Activated CD8-positive, alpha-beta memory T cell treated with anti-CD3 and anti-CD28 coated beads for 24 hours (primary cell): ENCODE data around the gene INSM2.

Experiments used
- DNase-seq: peaks from one replicate; pipeline ENCODE4 v3.0.0-alpha.2; 2020

INSM2 gene

GRCh38 chr14:35551081-35551480 is 17.1 kb downstream of the INSM2 start:
- no peak for DNase-seq

GRCh38 chr14:35553808-35554207 is 19.8 kb downstream of the INSM2 start:
- no peak for DNase-seq

- no peak for DNase-seq
These were observed 22.6 kb downstream of the INSM2 start for GRCh38 chr14:35556548-35556947.

GRCh38 chr14:35557221-35557747 is 23.3 kb downstream of the INSM2 start:
- no peak for DNase-seq

GRCh38 chr14:35558680-35559079 is 24.7 kb downstream of the INSM2 start:
- no peak for DNase-seq

GRCh38 chr14:35565871-35566464 is 32.0 kb downstream of the INSM2 start:
- no peak for DNase-seq

GRCh38 chr14:35571598-35571997 is 37.6 kb downstream of the INSM2 start:
- DNase-seq, result no peak

- DNase-seq, result no peak
These were observed 39.9 kb downstream of the INSM2 start for GRCh38 chr14:35573911-35574310.

- DNase-seq, result no peak
These were observed 42.3 kb downstream of the INSM2 start for GRCh38 chr14:35576260-35576659.

- no peak for DNase-seq
These were observed 42.9 kb downstream of the INSM2 start for GRCh38 chr14:35576856-35577255.

- DNase-seq, result no peak
These were observed 44.2 kb downstream of the INSM2 start for GRCh38 chr14:35578135-35578534.

- DNase-seq, result no peak
These were observed 44.7 kb downstream of the INSM2 start for GRCh38 chr14:35578639-35579038.
